ENCODE data around the gene PAWR. TPM values are rescaled to one million over a fixed set of nuclear protein-coding genes. Genes with fewer than 3 reads are reported as not detected.

PAWR gene
- total RNA-seq, 1 donor from 2014 or later: 75.4 TPM

GRCh38 chr12:79677672-79678071 is 13.1 kb downstream of the PAWR start:
- no peak overlapping the region for H3K4me3 ChIP-seq
- intact Hi-C loops (cut with DNase I): no loop called here
- no peaks in the 10 kb centered on the region for H3K27me3 ChIP-seq
- peaks cover 0 to 19% of the 10 kb centered on the region in 2 donors for H3K4me1 ChIP-seq
- no peaks in the 10 kb centered on the region for H3K36me3 ChIP-seq
- no peaks in the 10 kb centered on the region for H3K9me3 ChIP-seq
- TF ChIP-seq CTCF (IDR thresholded peaks at IDR 0.05): no peak
- no peak overlapping the region for H3K27ac ChIP-seq
- DNase-seq (ENCODE audit: low spot score in 2 of 2): no peak

GRCh38 chr12:79676579-79676978 is 14.2 kb downstream of the PAWR start:
- no peaks in the 10 kb centered on the region for H3K27me3 ChIP-seq
- intact Hi-C loops (cut with DNase I): no loop called here
- H3K4me3 ChIP-seq: no peak overlapping the region
- no peak for TF ChIP-seq CTCF (IDR thresholded peaks at IDR 0.05)
- DNase-seq (ENCODE audit: low spot score in 2 of 2): no peak
- peaks cover 0 to 7% of the 10 kb centered on the region in 2 donors for H3K9me3 ChIP-seq
- peaks cover 0 to 9% of the 10 kb centered on the region in 2 donors for H3K4me1 ChIP-seq
- no peak overlapping the region for H3K27ac ChIP-seq
- H3K36me3 ChIP-seq: no peaks in the 10 kb centered on the region

GRCh38 chr12:79674629-79675028 is 16.1 kb downstream of the PAWR start:
- Histone ChIP-seq H3K36me3 (no peaks in the 10 kb centered on the region), H3K4me3 (no peak overlapping the region), H3K9me3 (peaks cover 0 to 7% of the 10 kb centered on the region in 2 donors), H3K4me1 (peaks cover 0 to 7% of the 10 kb centered on the region in 2 donors), H3K27me3 (no peaks in the 10 kb centered on the region), H3K27ac (no peak overlapping the region)
- intact Hi-C loops (cut with DNase I): no loop called here
- DNase-seq (ENCODE audit: low spot score in 2 of 2): no peak
- no peak for TF ChIP-seq CTCF (IDR thresholded peaks at IDR 0.05)

- H3K4me3 ChIP-seq: no peak overlapping the region
- intact Hi-C loops (cut with DNase I): no loop called here
These were observed 17.4 kb downstream of the PAWR start for GRCh38 chr12:79673354-79673753.

GRCh38 chr12:79668113-79668512 is 22.7 kb downstream of the PAWR start:
- Histone ChIP-seq H3K27ac (no peak overlapping the region), H3K36me3 (no peaks in the 10 kb centered on the region), H3K4me1 (peaks cover 0 to 6% of the 10 kb centered on the region in 2 donors), H3K9me3 (peaks cover 0 to 7% of the 10 kb centered on the region in 2 donors), H3K4me3 (no peak overlapping the region), H3K27me3 (no peaks in the 10 kb centered on the region)
- intact Hi-C loops (cut with DNase I): no loop called here
- no peak for TF ChIP-seq CTCF (IDR thresholded peaks at IDR 0.05)
- no peak for DNase-seq (ENCODE audit: low spot score in 2 of 2)

More at GRCh38 chr12:79673354-79673753, 17.4 kb downstream of the PAWR start:
- TF ChIP-seq CTCF (IDR thresholded peaks at IDR 0.05): no peak
- Histone ChIP-seq H3K4me1 (peaks cover 0 to 7% of the 10 kb centered on the region in 2 donors), H3K9me3 (peaks cover 0 to 7% of the 10 kb centered on the region in 2 donors), H3K27ac (no peak overlapping the region), H3K36me3 (no peaks in the 10 kb centered on the region), H3K27me3 (no peaks in the 10 kb centered on the region)
- DNase-seq (ENCODE audit: low spot score in 2 of 2): no peak
